ENCODE results near the gene SLC35F4. TPM values are rescaled to one million over a fixed set of nuclear protein-coding genes. Genes with fewer than 3 reads are reported as not detected.

Gene SLC35F4
- total RNA-seq, 4 donors from 2014 or later: 0.88 to 2.3 TPM; not detected in 2

DNA sequence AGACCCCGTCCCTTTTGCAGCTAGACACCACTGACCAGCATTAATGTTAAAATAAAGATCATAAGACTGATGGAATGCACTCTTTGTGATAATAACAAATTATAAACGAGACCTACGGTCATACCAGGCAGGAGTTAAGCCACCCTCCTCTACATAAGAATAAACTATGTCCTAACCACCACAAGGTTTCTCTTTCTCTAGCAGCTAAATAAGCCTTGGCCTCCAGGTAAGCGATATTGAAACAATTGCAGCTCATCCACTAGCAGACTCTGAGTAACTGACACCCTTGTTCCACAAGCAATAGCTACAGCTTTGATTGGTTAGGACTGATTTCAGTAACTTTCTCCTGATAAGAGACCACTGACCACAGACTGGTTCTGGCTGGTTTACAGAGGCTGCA is 228.0 kb downstream of the SLC35F4 start:
- no peak overlapping the region for H3K27ac ChIP-seq
- no peaks in the 10 kb centered on the region for H3K4me1 ChIP-seq
- H3K4me3 ChIP-seq: no peak overlapping the region
- no peak for DNase-seq
- intact Hi-C loops (cut with DNase I; ENCODE audit: low total_unique reads): no loop called here
- TF ChIP-seq CTCF (IDR thresholded peaks at IDR 0.05) (no peak), POLR2A (IDR thresholded peaks at IDR 0.05) (no peak)
- no peaks in the 10 kb centered on the region for H3K36me3 ChIP-seq
- no peaks in the 10 kb centered on the region for H3K27me3 ChIP-seq
- H3K9me3 ChIP-seq: no peaks in the 10 kb centered on the region

DNA sequence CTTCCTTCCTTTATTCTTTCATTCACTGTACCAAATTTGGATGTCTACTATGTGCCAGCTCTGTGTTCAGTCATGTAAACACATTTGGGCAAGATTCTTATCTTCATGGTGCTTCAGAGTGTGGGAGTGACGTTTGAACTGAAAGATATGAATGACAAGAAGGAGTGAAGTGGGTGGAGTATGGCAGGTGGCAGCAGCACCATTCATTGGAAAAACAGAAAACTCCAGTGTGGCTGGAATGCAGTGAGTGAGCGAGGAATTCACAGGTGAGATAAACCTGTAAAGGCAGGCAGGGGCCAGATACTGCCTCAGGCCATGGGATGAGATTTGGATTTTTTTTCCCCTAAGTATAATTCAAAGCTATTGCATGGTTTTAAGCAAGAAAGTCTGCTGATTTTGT is 231.6 kb downstream of the SLC35F4 start:
- no peak for TF ChIP-seq CTCF (IDR thresholded peaks at IDR 0.05)
- no peak for TF ChIP-seq POLR2A (IDR thresholded peaks at IDR 0.05)
- Histone ChIP-seq H3K9me3 (no peaks in the 10 kb centered on the region), H3K27ac (no peak overlapping the region), H3K27me3 (no peaks in the 10 kb centered on the region), H3K4me1 (no peaks in the 10 kb centered on the region), H3K4me3 (no peak overlapping the region), H3K36me3 (no peaks in the 10 kb centered on the region)
- intact Hi-C loops (cut with DNase I; ENCODE audit: low total_unique reads): no loop called here
- no peak for DNase-seq

DNA sequence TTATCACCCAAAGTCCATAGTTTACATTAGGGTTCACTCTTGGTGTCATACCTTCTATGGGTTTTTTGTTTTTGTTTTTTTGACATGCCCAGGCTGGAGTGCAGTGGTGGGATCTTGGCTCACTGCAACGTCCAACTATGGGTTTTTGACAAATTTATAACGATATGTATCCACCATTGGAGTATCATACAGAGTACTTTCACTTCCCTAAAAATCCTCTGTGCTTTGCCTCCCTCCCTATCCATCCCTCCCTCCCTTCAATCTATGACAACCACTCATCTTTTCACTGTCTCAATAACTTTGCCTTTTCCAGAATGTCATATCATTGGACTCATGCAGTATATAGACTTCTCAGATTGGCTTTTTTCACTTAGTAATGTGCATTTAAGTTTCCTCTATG is 233.2 kb downstream of the SLC35F4 start:
- no peak for TF ChIP-seq POLR2A (IDR thresholded peaks at IDR 0.05)
- TF ChIP-seq CTCF (IDR thresholded peaks at IDR 0.05): no peak
- H3K36me3 ChIP-seq: no peaks in the 10 kb centered on the region
- no peak overlapping the region for H3K4me3 ChIP-seq
- H3K9me3 ChIP-seq: no peaks in the 10 kb centered on the region
- H3K27ac ChIP-seq: no peak overlapping the region
- no peaks in the 10 kb centered on the region for H3K4me1 ChIP-seq
- no peak for DNase-seq
- H3K27me3 ChIP-seq: no peaks in the 10 kb centered on the region
- intact Hi-C loops (cut with DNase I; ENCODE audit: low total_unique reads): no loop called here

- no peak for DNase-seq
- H3K27ac ChIP-seq: no peak overlapping the region
- H3K27me3 ChIP-seq: no peaks in the 10 kb centered on the region
- H3K4me3 ChIP-seq: no peak overlapping the region
- H3K9me3 ChIP-seq: no peaks in the 10 kb centered on the region
- H3K36me3 ChIP-seq: no peaks in the 10 kb centered on the region
- no peak for TF ChIP-seq CTCF (IDR thresholded peaks at IDR 0.05)
- TF ChIP-seq POLR2A (IDR thresholded peaks at IDR 0.05): no peak
- intact Hi-C loops (cut with DNase I; ENCODE audit: low total_unique reads): no loop called here
- H3K4me1 ChIP-seq: no peaks in the 10 kb centered on the region
Observed at GRCh38 chr14:57617510-57617909, 248.4 kb downstream of the SLC35F4 start.

GRCh38 chr14:57612946-57613345 is 252.9 kb downstream of the SLC35F4 start:
- no peak overlapping the region for H3K27ac ChIP-seq
- intact Hi-C loops (cut with DNase I; ENCODE audit: low total_unique reads): no loop called here
- no peak overlapping the region for H3K4me3 ChIP-seq
- DNase-seq: no peak
- no peaks in the 10 kb centered on the region for H3K4me1 ChIP-seq
- H3K9me3 ChIP-seq: no peaks in the 10 kb centered on the region
- no peaks in the 10 kb centered on the region for H3K27me3 ChIP-seq
- H3K36me3 ChIP-seq: no peaks in the 10 kb centered on the region
- TF ChIP-seq POLR2A (IDR thresholded peaks at IDR 0.05): no peak
- no peak for TF ChIP-seq CTCF (IDR thresholded peaks at IDR 0.05)
